ENCODE data around the gene SLC51B.

Gene SLC51B

GRCh38 chr15:65101891-65102708 is 56.9 kb downstream of the SLC51B start:
- DNase-seq, result no peak

GRCh38 chr15:65102912-65103311 is 57.7 kb downstream of the SLC51B start:
- no peak for DNase-seq
